WI38 (cell line): ENCODE results near the gene EHD1.

Experiments
- H3K4me3 ChIP-seq: 2 replicates; pipeline ENCODE4 v1.5.1; 2011; ENCODE audit warnings: low read depth, mild to moderate bottlenecking, control low read depth, low read length
- CTCF ChIP-seq: IDR thresholded peaks from 2 replicates; pipeline ENCODE4 v1.5.1; 2012; ENCODE audit warnings: low read depth, mild to moderate bottlenecking, control low read depth, low read length

Gene EHD1

DNA sequence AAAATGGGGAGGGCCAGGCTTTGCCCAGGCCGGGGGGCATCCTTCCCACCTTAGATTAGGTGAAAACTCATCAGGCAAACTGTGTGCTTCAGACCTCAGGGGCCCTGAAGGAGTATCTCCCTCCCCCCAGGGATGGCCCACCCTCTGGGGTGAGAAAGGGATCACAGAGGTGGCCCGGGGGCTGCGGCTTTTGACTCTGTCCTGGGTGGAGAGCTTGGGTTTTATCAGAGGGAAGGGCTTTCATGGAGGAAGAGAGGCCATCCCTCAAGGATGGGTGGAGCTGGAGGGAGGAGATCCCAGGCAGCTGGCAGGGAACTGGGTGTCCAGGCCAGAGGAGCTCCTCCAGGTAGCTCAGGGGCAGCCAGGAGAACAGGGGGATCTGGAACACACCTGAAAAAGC lies 43.0 kb upstream of the EHD1 start:
- TF ChIP-seq CTCF = no peak
- no peak overlapping the region for H3K4me3 ChIP-seq

DNA sequence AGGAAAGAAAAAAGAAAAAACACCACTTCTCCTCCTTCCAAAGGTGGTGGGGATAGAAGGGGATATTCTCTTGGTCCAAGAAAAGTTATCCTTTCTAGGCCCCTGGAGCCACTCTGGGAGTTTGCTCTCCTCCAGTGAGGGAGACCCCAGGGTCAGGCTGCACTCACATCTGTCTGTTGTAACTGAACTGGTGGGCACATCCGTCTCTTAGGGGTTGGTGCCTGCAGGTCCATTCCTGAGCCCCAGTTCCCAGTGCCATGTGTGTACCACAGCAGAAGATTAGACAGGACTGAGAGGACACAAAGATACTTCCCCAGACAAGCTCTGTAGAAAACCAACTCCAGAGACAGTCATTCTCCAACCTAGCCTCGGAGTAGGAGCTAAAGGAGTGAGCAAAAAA lies 41.7 kb upstream of the EHD1 start:
- no peak for TF ChIP-seq CTCF
- H3K4me3 ChIP-seq = no peak overlapping the region

DNA sequence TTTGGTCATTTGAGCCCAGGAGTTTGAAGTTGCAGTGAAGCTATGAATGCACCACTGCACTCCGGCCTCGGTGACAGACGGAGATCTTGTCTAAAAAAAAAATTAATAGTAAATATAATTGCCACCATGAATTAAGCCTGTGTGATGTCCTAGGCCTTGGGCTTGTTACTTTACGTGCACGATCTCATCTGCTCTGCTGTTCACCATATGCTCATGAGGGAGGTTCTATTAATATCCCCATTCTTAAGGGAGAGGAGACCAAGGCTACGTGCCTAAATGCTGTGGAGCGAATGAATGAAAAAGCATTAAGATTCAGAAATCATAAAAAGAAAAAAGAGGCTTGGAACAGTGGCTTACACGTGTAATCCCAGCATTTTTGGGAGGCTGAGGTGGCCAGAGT lies 41.2 kb upstream of the EHD1 start:
- no peak for TF ChIP-seq CTCF
- no peak overlapping the region for H3K4me3 ChIP-seq

- 0 out of 2 replicates have a peak, but pooled peaks have one; percentile 6 for TF ChIP-seq CTCF
- H3K4me3 ChIP-seq = peak overlapping the region; percentile 76
Measured at GRCh38 chr11:64918017-64918416, 39.6 kb upstream of the EHD1 start.

- H3K4me3 ChIP-seq = peak overlapping the region; percentile 76
- no peak for TF ChIP-seq CTCF
Measured at GRCh38 chr11:64917663-64917995, 39.2 kb upstream of the EHD1 start.

GRCh38 chr11:64916775-64917662 lies 38.6 kb upstream of the EHD1 start, which contains the start of gene ATG2A:
Gene ATG2A, minus strand, starts transcription at chr11:64917209. Its CDS starts 74 bp downstream, at chr11:64917135.
- H3K4me3 ChIP-seq = peak within 1 kb of the TSS; percentile 76
- TF ChIP-seq CTCF = no peak

GRCh38 chr11:64916040-64916774 lies 37.8 kb upstream of the EHD1 start:
- TF ChIP-seq CTCF = no peak
- peak overlapping the region; percentile 76 for H3K4me3 ChIP-seq
